SH-SY5Y (cell line): ENCODE measurements around the gene RGS2.

ENCODE experiments used
- GATA2 ChIP-seq: IDR thresholded peaks from 2 replicates; pipeline ENCODE4 v1.6.1; 2011; ENCODE audit warnings: mild to moderate bottlenecking, low read depth, low read length
- GATA3 ChIP-seq: IDR thresholded peaks from 2 replicates; pipeline ENCODE4 v1.6.1; 2011; ENCODE audit warnings: low read depth, mild to moderate bottlenecking, low read length, moderate library complexity

RGS2 gene

GRCh38 chr1:192808518-192809306 lies at the start of gene RGS2:
RGS2 (plus strand) TSS chr1:192809039; CDS start chr1:192809072, 33 bp downstream.
- TF ChIP-seq GATA3 (no peak), GATA2 (no peak)

- TF ChIP-seq GATA2 (no peak), GATA3 (no peak)
Observed at GRCh38 chr1:192759104-192759503, 49.7 kb upstream of the RGS2 start.

DNA sequence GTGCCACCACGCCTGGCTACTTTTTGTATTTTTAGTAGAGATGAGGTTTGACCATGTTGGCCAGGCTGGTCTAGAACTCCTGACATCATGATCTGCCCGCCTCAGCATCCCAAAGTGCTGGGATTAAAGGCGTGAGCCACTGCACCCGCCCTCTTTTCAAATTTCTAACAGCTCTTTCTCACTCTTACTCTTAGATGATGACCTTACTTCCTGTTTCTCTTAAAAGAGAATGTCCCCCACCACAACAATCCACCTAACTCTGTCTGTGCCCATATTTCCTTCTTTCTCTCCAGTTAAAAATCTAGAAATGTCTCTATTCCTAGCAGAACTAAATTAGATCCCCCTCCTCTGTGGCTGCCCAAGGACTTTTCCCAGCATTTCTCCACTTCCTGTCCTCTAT lies 46.6 kb upstream of the RGS2 start:
- TF ChIP-seq GATA2 (no peak), GATA3 (no peak)

- TF ChIP-seq GATA2 (no peak), GATA3 (no peak)
Observed at GRCh38 chr1:192763243-192763642, 45.6 kb upstream of the RGS2 start.

- no peak for TF ChIP-seq GATA3
- no peak for TF ChIP-seq GATA2
Observed at GRCh38 chr1:192763756-192764155, 45.1 kb upstream of the RGS2 start.

GRCh38 chr1:192764675-192765074 lies 44.2 kb upstream of the RGS2 start:
- no peak for TF ChIP-seq GATA3
- no peak for TF ChIP-seq GATA2

DNA sequence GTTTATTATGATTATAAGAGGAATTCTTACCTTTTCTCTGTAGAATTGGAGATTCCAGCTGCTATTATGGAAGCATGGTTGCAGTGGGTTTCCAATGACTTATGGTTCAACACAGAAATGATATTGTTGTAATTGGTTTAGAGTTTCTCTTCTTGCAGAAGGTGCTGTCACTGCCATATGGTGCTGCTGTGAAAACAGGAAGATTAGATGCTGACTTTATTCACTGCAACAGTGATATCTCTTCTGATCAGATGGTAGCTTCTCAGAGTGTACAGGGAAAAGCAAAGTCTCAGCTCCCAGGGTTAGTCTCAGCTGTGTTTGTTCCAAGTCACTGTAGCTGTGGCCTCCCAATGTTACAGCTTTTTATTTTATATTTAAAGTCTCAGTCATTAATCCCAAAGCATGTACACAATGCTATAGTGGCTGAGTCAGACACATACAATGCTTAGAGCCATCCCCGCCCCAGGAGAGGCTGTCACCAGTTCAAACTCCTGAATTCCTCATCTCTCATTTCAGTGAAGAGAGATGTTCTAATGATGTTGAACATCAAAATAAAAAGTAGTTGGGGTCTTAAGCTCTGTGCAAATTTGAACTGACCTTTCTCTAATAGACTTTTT lies 42.7 kb upstream of the RGS2 start:
- TF ChIP-seq GATA2 (peak; percentile 28; the same call in 1 of the 2 replicates), GATA3 (no peak)

DNA sequence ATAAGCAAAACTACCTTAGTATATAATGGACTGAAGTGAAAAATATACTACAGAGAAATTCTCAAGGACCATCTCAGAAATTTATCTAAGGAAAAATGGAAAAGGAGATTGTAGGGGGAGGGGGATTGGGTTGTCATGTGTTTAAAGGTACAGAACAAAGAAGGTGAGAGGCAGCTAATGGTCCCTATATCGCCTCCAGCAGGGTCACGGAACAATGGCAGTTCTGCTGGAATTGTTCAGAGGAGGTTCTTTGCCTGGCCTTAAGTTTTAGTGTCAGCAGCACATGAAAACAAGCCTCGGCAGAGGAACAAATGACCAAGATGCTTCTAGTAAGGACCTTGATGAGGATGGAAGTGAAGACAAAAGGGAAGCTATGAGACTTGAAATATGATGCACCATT lies 42.0 kb upstream of the RGS2 start:
- TF ChIP-seq GATA2 (no peak), GATA3 (no peak)

DNA sequence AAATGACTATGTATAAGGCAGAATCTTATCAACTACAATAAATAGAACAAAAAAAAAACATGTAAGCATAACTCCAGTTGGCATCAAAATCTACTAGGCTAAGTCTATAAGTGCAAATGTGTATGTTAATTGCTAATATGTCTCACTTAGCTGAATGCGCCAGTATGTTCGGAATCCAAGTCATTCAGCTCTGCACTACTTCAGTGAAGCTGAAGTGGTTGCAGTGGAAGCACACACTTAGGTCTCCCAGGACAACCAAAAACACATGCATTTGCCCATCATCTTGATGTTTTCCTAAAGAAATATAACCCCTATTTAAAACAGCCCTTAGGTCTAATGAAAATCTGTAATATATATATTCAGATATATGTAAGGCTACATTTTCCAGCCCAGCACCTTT lies 41.0 kb upstream of the RGS2 start:
- TF ChIP-seq GATA2 (no peak), GATA3 (no peak)

DNA sequence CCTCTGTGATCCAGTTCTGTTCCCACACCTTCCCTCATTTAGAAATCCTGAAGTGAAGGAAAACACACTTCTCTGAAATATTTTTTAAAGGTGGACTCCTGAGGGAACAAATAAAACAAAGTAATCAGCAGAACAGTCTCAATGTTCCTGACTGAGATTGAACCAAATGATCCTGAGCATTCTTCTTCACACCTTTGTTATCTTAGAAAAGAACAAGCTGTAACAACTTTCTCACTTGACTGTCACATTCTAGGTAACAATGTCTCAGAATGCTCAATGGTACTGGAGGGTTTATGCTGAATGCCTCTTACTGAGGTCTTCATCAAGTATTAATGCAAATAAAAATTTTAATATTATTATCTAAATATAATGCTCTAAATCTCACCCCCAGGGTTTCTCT lies 40.4 kb upstream of the RGS2 start:
- no peak for TF ChIP-seq GATA3
- TF ChIP-seq GATA2: no peak

DNA sequence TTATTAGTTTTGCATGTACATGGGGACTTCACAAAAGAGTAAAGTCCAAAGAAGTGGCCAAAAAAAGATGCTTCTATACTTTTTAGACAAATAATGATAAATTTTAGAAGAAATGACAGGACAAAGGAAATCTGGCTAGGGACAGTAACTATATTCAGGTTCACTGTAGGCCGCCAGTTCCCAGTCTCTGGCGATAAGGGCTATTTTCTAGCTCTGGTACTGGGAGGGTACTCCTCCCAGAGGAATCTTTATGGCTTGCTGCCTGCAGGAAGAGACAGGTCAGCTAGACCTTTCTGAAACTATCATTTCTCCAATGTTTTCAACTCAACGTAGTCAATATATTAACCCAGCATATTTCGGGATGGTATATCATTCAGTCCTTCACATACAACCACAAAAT lies 37.5 kb upstream of the RGS2 start:
- TF ChIP-seq GATA2 (no peak), GATA3 (no peak)

- no peak for TF ChIP-seq GATA2
- no peak for TF ChIP-seq GATA3
Observed at GRCh38 chr1:192775631-192776030, 33.2 kb upstream of the RGS2 start.

DNA sequence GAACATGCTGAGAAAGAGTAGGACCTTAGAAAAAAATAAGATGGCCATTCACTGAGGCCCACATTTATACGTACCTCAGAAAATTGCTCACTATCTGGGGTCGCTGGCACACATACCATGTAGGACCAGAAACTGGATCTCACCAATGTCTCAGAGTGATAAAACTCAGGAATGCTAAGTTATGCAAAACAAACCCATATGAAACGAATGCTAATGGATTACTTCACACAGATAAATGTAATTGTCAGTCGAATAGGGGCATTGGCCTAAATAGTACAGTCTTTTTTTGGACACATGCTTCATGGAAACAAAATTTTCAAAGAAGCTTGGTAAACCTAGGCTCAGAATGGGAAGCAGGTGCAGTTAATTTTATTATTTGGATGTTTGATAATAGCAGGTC lies 32.6 kb upstream of the RGS2 start:
- TF ChIP-seq GATA3 (no peak), GATA2 (no peak)

GRCh38 chr1:192776998-192777397 lies 31.8 kb upstream of the RGS2 start:
- no peak for TF ChIP-seq GATA2
- TF ChIP-seq GATA3: no peak

DNA sequence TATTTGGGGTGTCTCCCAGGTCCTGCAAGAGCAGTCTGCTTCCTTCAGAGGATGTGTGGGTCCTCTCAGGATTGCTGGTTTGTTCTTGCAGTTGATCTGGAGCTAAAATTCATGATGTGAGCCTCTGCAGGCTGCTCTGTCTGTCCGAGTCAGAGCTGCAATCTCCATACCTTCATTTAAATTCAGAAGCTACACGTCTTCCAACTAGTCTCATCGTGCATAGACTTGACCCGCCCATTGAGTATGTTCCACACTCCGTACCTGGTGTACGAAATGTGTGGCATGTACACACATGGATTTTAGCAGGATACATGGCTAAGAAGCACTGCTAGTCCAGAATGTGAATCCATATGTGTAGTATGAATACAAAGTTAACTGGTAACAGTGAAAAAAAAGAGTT lies 25.0 kb upstream of the RGS2 start:
- TF ChIP-seq GATA2: no peak
- no peak for TF ChIP-seq GATA3
